ENCODE results near the gene RPS5.

GRCh38 chr19:58366585-58367430 lies 20.3 kb upstream of the RPS5 start:
- TF ChIP-seq POLR2A (IDR thresholded peaks at IDR 0.05), result no peak
- TF ChIP-seq EP300 (IDR thresholded peaks at IDR 0.05), result no peak
- TF ChIP-seq CTCF (IDR thresholded peaks at IDR 0.05), result no peak

All from suprapubic skin (tissue), 3 donors.